BLaER1 (cell line): ENCODE results near the gene PINK1.

Source experiments
- H3K27ac ChIP-seq: shearing (Covaris generic); formaldehyde crosslinking; 2 replicates; pipeline ENCODE4 v1.8.1; 2022
- H3K27me3 ChIP-seq: shearing (Covaris generic); formaldehyde crosslinking; 2 replicates; pipeline ENCODE4 v1.8.1; 2022
- H3K36me3 ChIP-seq: shearing (Covaris generic); formaldehyde crosslinking; 2 replicates; pipeline ENCODE4 v1.8.1; 2022
- H3K4me1 ChIP-seq: shearing (Covaris generic); formaldehyde crosslinking; 2 replicates; pipeline ENCODE4 v1.8.1; 2022
- H3K4me2 ChIP-seq: shearing (Covaris generic); formaldehyde crosslinking; 2 replicates; pipeline ENCODE4 v1.8.1; 2022
- H3K4me3 ChIP-seq: shearing (Covaris generic); formaldehyde crosslinking; 2 replicates; pipeline ENCODE4 v1.8.1; 2022
- H3K9ac ChIP-seq: shearing (Covaris generic); formaldehyde crosslinking; 2 replicates; pipeline ENCODE4 v1.8.1; 2022
- H3K9me3 ChIP-seq: shearing (Covaris generic); formaldehyde crosslinking; 2 replicates; pipeline ENCODE4 v1.8.1; 2022
- H4K20me1 ChIP-seq: shearing (Covaris generic); formaldehyde crosslinking; 2 replicates; pipeline ENCODE4 v1.8.1; 2022
- Cebpa-rat ChIP-seq: shearing (Covaris generic); IDR thresholded peaks from 2 replicates; pipeline ENCODE4 v1.8.1; 2022

The PINK1 gene

GRCh38 chr1:20684651-20685050, 51.4 kb downstream of the PINK1 start:
- H3K36me3 ChIP-seq, result no peaks in the 10 kb centered on the region
- H3K4me3 ChIP-seq, result no peak overlapping the region
- H3K27me3 ChIP-seq, result no peaks in the 10 kb centered on the region
- no peak for TF ChIP-seq Cebpa-rat
- H3K9ac ChIP-seq, result no peak overlapping the region
- H3K4me1 ChIP-seq, result peaks cover 67% of the 10 kb centered on the region
- no peaks in the 10 kb centered on the region for H3K9me3 ChIP-seq
- H3K4me2 ChIP-seq, result no peak overlapping the region; the same call in 1 of the 2 replicates
- peak overlapping the region; percentile 45; the same call in 1 of the 2 replicates for H3K27ac ChIP-seq
- H4K20me1 ChIP-seq, result no peaks in the 10 kb centered on the region

- H3K27me3 ChIP-seq, result no peaks in the 10 kb centered on the region
- H3K9me3 ChIP-seq, result no peaks in the 10 kb centered on the region
- H4K20me1 ChIP-seq, result no peaks in the 10 kb centered on the region
- TF ChIP-seq Cebpa-rat, result no peak
- H3K9ac ChIP-seq, result no peak overlapping the region
- peak overlapping the region; percentile 45 for H3K27ac ChIP-seq
- no peaks in the 10 kb centered on the region for H3K36me3 ChIP-seq
- peak overlapping the region; percentile 36 for H3K4me2 ChIP-seq
- H3K4me1 ChIP-seq, result peaks cover 61% of the 10 kb centered on the region
- H3K4me3 ChIP-seq, result no peak overlapping the region
Measured at GRCh38 chr1:20685099-20685662, 51.9 kb downstream of the PINK1 start.

GRCh38 chr1:20685741-20686140, 52.5 kb downstream of the PINK1 start:
- H3K4me1 ChIP-seq, result peaks cover 56% of the 10 kb centered on the region
- TF ChIP-seq Cebpa-rat, result no peak
- peak overlapping the region; percentile 36 for H3K4me2 ChIP-seq
- H3K4me3 ChIP-seq, result no peak overlapping the region
- peak overlapping the region; percentile 45 for H3K27ac ChIP-seq
- no peak overlapping the region for H3K9ac ChIP-seq
- H4K20me1 ChIP-seq, result no peaks in the 10 kb centered on the region
- H3K36me3 ChIP-seq, result no peaks in the 10 kb centered on the region
- H3K27me3 ChIP-seq, result no peaks in the 10 kb centered on the region
- H3K9me3 ChIP-seq, result no peaks in the 10 kb centered on the region

GRCh38 chr1:20686883-20687725, 53.8 kb downstream of the PINK1 start:
- Histone ChIP-seq H3K4me1 (peaks cover 47% of the 10 kb centered on the region), H3K9ac (no peak overlapping the region), H3K27ac (no peak overlapping the region), H3K27me3 (no peaks in the 10 kb centered on the region), H3K4me3 (no peak overlapping the region), H3K9me3 (no peaks in the 10 kb centered on the region; the same call in 1 of the 2 replicates), H3K4me2 (no peak overlapping the region), H4K20me1 (no peaks in the 10 kb centered on the region), H3K36me3 (no peaks in the 10 kb centered on the region)
- no peak for TF ChIP-seq Cebpa-rat

GRCh38 chr1:20689645-20690056, 56.4 kb downstream of the PINK1 start:
- Histone ChIP-seq H3K27me3 (no peaks in the 10 kb centered on the region), H3K9me3 (no peaks in the 10 kb centered on the region; the same call in 1 of the 2 replicates), H4K20me1 (no peaks in the 10 kb centered on the region), H3K4me1 (peaks cover 32% of the 10 kb centered on the region), H3K9ac (no peak overlapping the region), H3K36me3 (no peaks in the 10 kb centered on the region), H3K27ac (no peak overlapping the region), H3K4me3 (no peak overlapping the region), H3K4me2 (no peak overlapping the region)
- no peak for TF ChIP-seq Cebpa-rat

- no peak for TF ChIP-seq Cebpa-rat
- Histone ChIP-seq H3K27ac (no peak overlapping the region), H3K36me3 (no peaks in the 10 kb centered on the region), H3K9ac (no peak overlapping the region), H3K4me2 (no peak overlapping the region), H3K4me3 (no peak overlapping the region), H3K9me3 (no peaks in the 10 kb centered on the region; the same call in 1 of the 2 replicates), H3K27me3 (no peaks in the 10 kb centered on the region), H3K4me1 (peaks cover 11% of the 10 kb centered on the region; the same call in 1 of the 2 replicates), H4K20me1 (no peaks in the 10 kb centered on the region)
Measured at GRCh38 chr1:20691872-20692271, 58.6 kb downstream of the PINK1 start.

- H4K20me1 ChIP-seq, result no peaks in the 10 kb centered on the region
- no peak overlapping the region for H3K4me2 ChIP-seq
- no peak for TF ChIP-seq Cebpa-rat
- H3K9me3 ChIP-seq, result no peaks in the 10 kb centered on the region; the same call in 1 of the 2 replicates
- no peaks in the 10 kb centered on the region for H3K27me3 ChIP-seq
- H3K27ac ChIP-seq, result no peak overlapping the region
- H3K36me3 ChIP-seq, result no peaks in the 10 kb centered on the region
- no peak overlapping the region for H3K4me3 ChIP-seq
- H3K4me1 ChIP-seq, result peaks cover 15% of the 10 kb centered on the region; the same call in 1 of the 2 replicates
- H3K9ac ChIP-seq, result no peak overlapping the region
Measured at GRCh38 chr1:20693623-20694022, 60.4 kb downstream of the PINK1 start.

- H3K4me1 ChIP-seq, result peaks cover 15% of the 10 kb centered on the region; the same call in 1 of the 2 replicates
- H4K20me1 ChIP-seq, result no peaks in the 10 kb centered on the region
- no peak overlapping the region for H3K9ac ChIP-seq
- no peak for TF ChIP-seq Cebpa-rat
- H3K36me3 ChIP-seq, result no peaks in the 10 kb centered on the region
- H3K4me2 ChIP-seq, result no peak overlapping the region
- no peak overlapping the region for H3K27ac ChIP-seq
- H3K4me3 ChIP-seq, result no peak overlapping the region
- H3K27me3 ChIP-seq, result no peaks in the 10 kb centered on the region
- no peaks in the 10 kb centered on the region; the same call in 1 of the 2 replicates for H3K9me3 ChIP-seq
Measured at GRCh38 chr1:20695515-20695914, 62.3 kb downstream of the PINK1 start.

- H3K4me1 ChIP-seq, result peaks cover 15% of the 10 kb centered on the region; the same call in 1 of the 2 replicates
- peak overlapping the region; percentile 82 for H3K27ac ChIP-seq
- peak overlapping the region; percentile 86 for H3K9ac ChIP-seq
- no peaks in the 10 kb centered on the region for H3K36me3 ChIP-seq
- H3K4me3 ChIP-seq, result peak overlapping the region; percentile 74
- H3K9me3 ChIP-seq, result no peaks in the 10 kb centered on the region; the same call in 1 of the 2 replicates
- H3K4me2 ChIP-seq, result peak overlapping the region; percentile 90
- TF ChIP-seq Cebpa-rat, result no peak
- no peaks in the 10 kb centered on the region for H3K27me3 ChIP-seq
- H4K20me1 ChIP-seq, result no peaks in the 10 kb centered on the region
Measured at GRCh38 chr1:20696397-20697333, 63.4 kb downstream of the PINK1 start.
